ENCODE results near the gene MYB.
A peak's percentile ranks its signal among the peaks of the same experiment; 100 is the strongest.
"Not testable (repeated sequence)": the region's sequence is repeated elsewhere in the genome, so short reads cannot be mapped to it uniquely, and the experiment has no call there.

MYB gene

DNA sequence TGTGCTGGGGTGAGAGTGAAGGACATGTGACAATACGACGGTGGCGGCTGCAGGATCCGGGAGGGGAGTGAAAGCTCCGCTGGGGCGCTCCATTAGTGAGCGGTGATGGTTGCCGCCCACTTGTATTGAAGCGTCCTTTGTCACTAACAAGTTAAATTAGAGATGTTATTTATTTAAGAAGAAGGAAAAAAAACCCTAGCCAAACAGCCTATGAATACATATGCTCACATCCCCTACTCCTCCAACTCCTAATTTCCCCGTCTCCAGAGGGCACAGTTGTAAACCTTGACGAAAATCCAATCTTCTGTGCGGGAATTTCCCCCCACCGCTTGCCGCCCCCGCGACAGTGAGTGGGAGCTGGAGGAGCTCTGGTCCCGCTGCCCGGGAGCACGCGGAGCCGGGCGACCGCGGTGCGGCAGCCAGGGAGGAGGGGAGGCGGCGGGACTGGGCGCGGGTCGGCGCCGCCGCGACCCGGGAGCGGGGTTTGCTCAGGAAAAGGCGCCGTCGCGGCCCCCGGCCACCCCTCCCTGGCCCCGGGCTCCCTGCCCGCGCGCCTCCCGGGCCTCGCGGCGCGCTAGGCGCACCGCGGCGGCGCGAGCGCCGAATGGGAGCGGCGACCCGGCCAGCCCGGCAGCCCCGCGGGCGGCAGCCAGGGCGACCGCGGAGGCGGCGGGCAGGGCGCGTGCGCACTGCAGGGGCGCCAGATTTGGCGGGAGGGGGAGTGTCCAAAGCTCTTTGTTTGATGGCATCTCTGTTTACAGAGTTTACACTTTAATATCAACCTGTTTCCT lies at the start of gene MYB:
TSS of gene MYB (plus strand) at position 767 of the 791 bp plus-strand sequence. CDS start 206 bp downstream, outside the sequence.
- peak; percentile 42 for DNase-seq

DNA sequence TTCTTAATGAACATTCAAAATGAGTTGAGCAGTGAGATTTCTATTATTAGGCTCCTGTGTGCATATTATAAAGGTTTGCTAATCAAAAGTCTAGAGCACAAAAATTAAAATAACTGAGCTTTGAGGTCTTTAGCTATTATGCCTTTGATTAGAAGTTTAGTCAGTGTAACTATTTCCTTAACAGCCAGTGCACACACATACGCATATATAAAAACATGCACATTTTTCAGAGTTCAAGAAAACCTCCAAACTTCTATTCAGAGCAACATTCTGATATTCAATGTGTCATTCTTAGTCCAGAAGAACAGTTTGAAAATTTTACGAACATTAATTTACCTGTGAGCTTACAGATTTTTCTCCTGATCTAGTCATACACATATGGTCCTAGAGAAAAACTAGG lies 48.3 kb upstream of the MYB start:
- no peak for DNase-seq

DNA sequence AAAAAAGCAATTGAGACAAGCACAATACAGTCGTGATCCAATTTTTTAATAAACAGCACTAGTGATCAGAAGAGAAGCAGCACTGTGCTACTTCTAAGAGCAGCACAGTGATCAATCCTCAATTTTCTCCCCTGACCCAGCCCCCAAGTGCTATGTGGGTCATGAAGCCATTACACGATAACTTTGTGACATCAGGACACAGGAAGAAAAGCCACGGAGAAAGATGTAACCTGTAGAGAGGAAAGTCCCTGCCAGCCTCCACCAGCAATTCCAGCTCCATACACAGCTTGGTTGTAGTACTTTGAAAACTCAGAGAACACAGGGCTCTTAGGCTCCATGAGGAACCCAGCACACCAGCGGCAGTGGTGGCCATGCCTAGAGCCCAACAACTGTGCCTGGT lies 45.3 kb upstream of the MYB start:
- DNase-seq: no peak

DNA sequence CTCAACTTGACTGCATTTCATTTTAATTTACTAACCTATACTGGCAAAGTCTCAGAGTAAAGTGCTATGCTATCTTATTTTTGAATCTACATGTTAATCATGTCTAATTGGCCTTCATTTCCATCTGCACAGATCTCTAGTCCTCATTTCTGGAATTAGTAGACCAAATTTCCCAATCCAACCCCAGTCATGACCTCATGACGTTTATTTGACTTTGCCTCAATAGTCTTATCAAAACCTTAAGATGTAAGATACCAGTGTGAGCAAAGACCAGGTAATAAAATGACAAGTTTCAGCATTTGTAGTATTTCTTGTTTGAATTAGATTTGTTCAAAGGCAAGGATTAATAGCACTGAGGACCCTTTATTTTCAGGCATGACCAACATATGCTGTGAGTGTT lies 43.3 kb upstream of the MYB start:
- DNase-seq: no peak

DNA sequence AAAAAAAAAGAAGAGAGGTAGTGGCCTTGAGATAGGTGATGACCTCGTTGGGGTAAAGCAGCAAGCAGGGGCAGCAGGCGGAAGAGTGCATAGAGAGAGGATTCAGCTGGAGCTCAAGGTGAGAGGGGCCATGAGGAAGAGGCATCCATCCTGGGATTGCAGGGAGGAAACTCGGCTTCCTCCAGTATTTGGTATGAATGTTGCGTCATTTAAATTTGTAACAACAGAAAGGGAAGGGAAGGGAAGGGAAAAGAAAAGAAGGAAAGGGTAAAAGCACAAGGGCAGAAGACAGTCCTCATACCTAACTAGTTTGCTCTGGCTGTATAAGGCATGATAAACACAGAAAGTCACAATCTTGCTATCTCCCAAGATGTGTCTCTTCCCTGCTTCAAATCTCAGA lies 39.9 kb upstream of the MYB start:
- no peak for DNase-seq

DNA sequence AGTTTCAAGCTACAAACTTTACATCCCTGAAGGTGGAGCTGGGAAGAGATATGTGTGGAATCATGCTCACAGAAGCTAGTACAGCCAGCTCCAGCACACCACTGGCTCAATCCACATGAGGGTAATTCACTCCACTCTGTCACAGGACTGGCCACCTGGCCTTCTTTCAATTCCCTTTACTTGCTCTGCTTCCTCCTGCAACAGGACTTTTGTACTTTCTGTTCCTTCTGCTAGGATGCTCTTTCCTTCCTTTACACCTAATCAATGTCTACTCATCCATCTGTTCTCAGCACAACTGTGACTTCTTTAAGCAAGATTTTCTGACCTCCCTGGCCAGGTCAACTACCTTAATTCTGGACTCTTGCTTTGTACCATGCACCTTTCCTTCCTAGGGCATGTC lies 39.4 kb upstream of the MYB start:
- DNase-seq: no peak

DNA sequence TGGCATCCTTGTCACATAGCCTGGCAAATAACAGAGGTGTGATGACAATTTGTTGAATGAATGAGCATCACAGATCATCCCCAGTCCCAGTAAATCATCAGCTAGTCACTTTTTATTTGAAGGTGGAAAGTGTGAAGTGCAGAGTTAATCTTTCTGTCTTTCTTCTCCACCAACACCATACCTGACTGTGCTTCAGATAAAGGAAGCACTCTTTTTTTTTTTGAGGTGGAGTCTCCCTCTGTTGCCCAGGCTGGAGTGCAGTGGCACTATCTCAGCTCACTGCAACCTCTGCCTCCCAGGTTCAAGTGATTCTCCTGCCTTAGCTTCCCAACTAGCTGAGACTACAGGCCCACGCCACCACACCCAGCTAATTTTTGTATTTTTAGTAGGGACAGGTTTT lies 38.9 kb upstream of the MYB start:
- not testable (repeated sequence) for DNase-seq

DNA sequence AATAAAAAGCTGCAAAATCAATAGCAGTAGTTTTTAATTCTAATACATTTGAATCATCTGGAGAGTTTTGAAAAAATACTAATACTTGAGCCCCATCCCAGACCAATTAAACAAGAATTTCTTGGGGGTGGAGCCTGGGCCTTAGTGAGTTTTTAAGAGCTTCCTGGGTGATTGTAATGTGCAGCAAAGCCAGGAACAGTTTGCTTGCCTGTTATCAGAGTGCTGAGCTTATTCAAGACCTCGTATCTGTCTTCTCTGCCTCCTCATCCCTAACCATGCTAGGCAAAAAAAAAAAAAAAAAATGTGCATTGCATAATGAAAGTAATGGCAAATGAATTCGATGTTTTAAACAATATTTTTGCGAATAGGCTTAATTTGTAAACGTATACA lies 36.4 kb upstream of the MYB start:
- DNase-seq: no peak

DNA sequence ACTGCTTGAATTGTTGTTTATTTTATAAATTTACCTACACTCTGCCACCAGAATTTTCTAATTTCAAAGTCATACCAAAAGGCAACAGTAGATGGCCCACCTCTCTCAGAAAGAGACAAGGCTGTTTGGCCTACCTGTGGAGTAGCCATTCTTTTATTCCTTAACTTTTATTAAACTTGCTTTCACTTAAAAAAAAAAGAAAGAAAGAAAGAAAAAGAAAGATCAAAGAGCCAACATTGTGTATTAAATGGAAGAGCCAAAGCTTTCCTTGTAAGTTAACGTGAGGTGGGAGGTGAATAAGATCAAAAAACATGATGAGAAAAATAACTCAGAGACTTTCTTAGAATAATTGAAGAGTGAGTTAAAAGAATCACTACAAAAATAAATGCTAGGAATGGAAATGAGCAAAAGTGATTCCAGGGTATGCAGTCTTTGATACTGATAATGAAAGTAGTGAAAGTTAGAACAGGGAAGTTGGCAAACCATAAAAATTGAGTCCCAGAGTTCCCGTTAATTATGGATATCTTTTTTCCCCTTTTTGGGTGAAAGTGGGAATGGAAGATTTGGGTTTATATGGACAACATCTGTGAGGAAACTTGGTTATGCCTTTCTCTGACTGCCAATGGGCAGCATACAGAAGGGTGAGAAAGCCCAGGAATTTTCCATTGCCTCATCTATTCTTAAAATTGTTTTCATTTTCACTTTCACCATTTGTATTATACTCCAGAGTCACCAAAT lies 35.9 kb upstream of the MYB start:
- DNase-seq: no peak

DNA sequence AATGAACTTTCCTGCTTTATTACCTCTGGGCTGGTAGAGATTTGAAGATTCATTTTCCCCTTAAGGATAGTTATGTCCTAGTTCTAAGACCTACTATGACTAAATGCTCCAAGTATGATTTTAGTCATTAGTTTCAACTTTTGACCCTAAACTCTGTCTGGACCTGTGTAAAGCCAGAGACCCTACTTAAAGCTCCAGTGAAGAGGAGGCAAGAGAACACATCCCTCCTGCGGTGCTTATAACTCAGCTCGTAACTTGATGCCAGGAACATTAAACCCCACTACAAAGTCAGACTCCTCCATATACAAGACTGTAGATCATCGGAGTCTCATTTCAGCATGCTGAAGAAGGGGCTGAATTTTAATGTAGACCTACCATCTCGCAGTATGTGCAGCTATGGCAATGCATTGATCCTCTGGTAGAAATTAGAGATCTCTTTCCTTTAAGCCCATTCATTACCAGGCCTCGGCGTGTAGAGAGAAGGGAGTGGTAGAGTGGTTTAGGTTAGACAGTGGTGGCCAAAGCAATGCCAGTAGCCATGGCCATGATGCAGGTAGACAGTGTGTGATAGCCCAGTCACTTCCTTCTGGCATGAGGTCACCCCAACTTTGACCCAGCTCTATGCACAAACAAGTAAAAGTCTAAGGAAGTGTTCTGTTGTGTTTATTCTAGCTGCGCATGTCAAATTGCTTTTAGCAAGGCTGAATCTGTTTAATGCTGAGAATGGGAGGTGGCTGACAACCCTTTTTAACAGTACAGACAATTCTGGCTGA lies 34.8 kb upstream of the MYB start:
- peak; percentile 3 for DNase-seq

DNA sequence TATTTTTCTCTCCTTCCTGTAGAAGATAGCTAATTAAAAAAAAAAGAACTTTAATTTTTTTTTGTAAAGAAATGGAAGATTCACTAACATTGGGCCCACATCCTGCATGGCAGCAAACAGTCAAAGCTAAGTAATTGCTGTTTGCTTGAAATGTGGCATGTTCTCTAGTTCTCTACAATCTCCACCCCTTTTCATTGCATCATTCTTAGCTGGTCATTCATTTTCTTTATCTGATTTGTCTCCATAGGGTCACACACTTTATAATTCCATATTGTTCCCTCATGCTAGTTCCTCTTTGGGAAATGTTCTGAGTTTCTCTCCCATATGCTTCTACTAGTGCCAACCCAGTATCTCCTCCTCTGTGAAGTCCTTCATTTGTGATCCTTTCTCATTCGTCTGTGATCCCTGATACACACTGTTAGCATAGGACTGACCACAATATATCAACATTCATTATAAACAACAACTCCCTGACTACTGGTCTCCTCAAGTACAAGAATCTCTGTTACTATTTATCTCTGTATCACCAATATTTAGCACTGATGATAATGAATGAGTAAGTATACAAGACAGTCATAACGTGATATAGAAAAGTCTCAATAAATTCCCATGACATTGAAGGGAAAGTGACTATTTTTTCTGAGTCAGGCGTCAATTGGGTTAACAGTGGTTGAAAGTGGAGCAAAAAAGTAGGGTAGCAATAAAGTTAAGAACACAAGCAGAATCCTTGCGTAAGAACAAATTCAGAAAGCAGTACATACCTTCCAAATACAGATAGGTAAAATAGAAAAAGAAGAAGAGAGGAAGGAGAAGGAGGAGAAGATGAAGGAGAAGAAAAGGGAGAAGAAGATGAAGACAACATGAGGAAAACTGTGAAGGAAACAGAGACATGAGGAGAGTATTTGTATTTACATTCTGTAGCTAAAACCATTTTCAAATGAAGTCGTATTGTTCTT lies 33.2 kb upstream of the MYB start:
- DNase-seq: no peak

DNA sequence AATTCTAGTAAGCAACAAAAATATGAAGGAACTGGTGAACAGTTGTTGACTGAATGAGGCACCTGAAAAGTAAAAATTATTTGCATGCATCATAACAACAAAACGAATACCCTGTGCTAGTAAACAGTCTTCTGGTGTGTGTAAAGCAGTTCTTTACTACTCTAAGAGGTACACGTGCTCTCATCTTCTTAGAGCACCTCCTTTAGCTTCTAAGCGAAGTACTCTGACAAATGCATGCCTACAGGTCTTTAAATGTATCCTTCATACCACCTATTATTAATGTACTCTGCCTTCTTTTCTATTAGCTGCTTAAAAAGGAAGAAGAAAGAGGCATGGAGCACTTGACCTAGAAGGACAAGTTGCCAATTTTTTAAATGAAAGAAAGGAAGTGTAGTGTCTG lies 32.2 kb upstream of the MYB start:
- DNase-seq: no peak

DNA sequence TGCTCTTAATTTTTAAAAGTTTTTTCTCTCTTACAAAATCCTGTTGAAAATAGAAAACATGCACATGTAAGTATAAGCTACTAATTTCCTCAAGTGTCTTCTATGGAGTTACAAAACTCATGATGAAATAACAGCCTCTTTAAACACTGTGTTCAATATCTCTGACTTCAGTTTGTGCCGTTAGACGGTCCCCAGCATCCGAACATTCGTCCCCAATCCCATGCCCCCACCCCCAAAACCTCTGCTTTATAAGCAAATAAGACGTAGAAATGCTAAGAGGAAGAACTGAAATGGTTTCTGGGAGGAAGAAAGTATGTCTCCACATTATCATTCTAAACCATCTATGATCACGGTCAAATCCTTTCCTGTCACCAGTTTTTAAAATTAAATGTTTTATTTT lies 31.7 kb upstream of the MYB start:
- DNase-seq: no peak

DNA sequence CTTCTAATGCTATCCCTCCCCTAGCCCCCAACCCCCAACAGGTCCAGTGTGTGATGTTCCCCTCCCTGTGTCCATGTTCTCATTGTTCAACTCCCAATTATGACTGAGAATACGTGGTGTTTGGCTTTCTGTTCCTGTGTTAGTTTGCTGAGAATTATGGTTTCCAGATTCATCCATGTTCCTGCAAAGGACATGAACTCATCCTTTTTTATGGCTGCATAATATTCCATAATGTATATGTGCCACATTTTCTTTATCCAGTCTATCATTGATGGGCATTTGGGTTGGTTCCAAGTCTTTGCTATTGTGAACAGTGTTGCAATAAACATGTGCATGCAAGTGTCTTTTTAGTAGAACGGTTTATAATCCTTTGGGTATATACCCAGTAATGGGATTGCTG lies 30.6 kb upstream of the MYB start:
- DNase-seq: not testable (repeated sequence)

DNA sequence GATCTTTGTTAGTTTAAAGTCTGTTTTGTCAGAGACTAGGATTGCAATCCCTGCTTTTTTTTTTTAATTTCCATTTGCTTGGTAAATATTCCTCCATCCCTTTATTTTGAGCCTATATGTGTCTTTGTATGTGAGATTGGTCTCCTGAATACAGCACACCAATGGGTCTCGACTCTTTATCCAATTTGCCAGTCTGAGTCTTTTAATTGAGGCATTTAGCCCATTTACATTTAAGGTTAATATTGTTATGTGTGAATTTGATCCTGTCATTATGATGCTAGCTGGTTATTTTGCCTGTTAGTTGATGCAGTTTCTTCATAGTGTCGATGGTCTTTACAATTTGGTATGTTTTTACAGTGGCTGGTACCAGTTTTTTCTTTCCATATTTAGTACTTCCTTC lies 27.0 kb upstream of the MYB start:
- DNase-seq: not testable (repeated sequence)

DNA sequence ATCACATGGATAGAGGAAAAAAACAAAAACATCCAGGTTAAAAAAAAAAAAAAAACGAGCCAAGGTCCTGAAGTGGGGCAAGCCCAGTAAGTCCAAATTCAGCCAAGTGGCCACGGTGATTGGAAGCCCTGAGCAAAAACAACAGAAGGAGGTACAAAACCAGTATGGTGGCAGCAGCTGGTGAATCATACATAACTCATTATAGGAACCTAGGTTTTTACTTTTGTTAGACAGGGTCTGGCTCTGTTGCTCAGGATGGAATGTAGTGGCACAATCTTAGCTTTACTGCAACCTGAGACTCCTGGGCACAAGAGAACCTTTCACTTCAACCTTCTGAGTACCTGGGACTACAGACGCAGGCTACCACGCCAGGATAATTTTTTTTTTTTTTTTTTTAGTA lies 22.7 kb upstream of the MYB start:
- no peak for DNase-seq

DNA sequence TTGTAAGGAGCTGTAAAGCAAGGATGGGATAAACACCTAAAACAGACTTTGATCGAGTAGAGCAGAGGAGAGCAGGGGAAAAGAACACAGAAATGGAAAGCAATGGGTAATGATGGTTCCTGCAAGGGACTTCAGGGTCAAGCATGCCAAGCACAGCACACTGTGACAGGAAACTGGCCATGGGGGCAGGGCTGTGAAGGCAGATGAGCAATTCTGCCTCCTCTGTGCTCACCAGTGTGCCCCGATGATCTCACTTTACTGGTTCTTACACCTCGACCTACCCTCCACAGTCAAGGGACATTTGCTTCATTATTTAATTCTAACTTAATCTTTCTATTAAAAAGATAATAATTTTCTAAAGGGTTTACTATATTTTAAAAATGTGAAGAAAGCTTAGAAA lies 21.6 kb upstream of the MYB start:
- DNase-seq: no peak

DNA sequence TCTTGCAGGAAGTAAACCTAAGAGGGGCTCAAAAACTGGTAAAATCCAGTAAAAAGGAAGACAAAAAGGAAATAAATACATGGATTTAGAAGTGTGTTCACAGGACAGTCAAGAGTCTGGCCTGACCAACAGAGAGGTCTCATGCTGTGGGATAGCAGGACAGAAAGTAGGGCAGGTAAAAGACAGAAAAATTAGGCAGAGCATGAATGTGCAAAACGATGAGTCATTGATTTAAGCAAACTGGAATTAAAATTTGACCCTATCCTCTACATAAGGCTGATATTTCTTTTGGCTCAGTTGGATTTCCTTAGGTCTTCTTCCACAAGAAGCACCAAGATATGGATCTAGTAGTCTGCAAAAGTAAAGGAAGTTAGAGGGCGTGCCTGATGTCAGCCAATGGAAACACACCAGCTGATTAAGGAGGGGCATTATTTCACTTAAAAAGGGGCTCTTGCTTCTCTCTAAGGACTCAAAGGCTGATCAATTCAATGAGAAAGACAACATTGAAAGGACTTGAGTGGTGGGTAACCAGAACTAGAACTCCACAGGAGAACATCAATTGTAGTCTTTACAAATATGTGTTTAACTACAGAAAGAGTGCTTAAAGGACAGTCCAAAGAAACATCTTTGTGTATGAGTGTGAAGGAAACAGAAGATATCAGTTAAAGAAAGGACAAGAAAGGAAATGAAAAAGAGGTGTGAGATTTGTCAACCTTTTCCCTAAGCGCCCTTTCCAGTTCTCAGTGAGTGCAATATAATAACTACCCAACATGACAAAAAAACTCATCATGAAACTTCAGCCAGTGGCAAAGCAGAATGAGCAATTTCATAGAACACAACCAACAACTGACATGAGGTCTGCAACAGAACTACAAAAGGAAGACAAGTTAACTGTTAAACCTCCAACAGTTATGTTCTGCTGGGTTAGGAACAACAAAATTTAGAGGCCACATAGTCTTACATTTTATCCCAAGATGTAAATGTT lies 19.4 kb upstream of the MYB start:
- DNase-seq: no peak

DNA sequence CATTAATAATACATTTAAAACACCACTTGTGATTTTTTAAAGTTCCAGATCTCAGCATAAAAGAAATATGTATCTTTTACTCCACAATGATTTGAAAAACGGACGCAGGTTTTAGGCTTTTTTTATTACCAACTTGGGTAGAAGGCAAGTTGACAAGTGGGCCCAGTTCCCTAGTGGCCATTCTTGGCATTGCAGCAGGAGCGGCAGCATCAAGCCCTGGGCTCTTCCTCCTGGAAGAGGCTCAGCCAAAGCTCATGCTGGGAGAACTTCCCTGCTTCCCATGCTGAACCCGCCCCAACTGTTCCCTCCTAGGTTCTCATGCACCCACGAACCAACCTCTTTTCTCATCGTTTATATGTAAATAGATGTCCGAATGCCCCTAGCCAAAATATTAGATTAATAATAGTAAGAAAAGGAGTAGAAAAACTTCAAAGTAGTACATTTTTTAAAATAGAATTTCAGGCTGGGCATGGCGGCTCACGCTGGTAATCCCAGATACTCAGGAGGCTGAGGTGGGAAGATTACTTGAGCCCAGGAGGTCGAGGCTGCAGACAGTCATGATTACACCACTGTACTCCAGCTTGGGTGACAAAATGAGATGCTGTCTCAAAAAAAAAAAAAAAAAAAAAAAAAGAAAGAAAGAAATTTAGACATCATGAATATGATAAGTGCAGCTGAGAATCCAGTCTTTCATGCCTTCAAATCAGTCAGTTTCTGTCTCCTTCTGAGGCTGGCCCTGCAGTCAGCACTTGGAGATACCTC lies 18.2 kb upstream of the MYB start:
- no peak for DNase-seq

DNA sequence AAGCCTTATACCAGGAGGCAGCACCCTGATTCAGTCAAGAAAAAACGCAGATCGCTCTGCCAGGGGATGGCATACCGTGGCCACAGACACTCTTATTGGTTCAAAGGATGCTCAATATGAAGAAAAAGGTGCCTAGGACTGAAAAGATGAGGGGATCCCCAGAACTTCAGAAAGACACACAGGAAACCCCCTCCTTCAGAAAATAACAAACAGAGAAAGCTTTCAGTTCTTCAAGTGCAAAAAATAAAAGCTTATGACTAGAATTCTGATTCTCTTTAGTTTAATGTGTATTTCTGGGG lies 17.7 kb upstream of the MYB start:
- DNase-seq: no peak

DNA sequence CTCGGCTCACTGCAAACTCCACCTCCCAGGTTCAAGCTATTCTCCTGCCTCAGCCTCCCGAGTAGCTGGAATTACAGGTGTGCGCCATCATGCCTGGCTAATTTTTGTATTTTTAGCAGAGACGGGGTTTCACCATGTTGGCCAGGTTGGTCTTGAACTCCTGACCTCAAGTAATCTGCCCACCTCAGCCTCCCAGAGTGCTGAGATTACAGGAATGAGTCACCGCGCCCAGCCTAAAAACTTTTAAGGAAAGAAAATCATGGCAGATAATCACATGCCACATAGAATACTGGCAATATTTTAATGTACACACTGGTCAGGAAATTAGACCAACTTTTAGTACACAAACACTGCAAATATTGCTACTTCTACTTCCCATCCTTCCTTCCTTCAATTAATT lies 16.7 kb upstream of the MYB start:
- DNase-seq: not testable (repeated sequence)
